MM.1S (cell line): ENCODE results near the gene RPN2.

Experiments used
- DNase-seq: peaks from one replicate; pipeline ENCODE4 v3.0.0-alpha.2; 2015
- H2AFZ ChIP-seq: fragments of 300-600 bp; sonication (generic); 2 replicates; pipeline ENCODE4 v1.6.0; 2016; ENCODE audit warnings: antibody characterized with exemption, low read length
- H3F3A ChIP-seq: fragments of 300-600 bp; sonication (generic); 2 replicates; pipeline ENCODE4 v1.6.1; 2016; ENCODE audit warnings: mild to moderate bottlenecking, antibody characterized with exemption, low read length, moderate library complexity, mixed read lengths; ENCODE audit not compliant: insufficient read depth
- H3K27ac ChIP-seq: fragments of 300-600 bp; sonication (generic); 2 replicates; pipeline ENCODE4 v1.5.1; 2016; ENCODE audit warnings: mild to moderate bottlenecking, low read length
- H3K27me3 ChIP-seq: fragments of 300-600 bp; sonication (generic); replicated peaks from 2 replicates; pipeline ENCODE4 v1.6.0; 2016; ENCODE audit warnings: low read length; ENCODE audit not compliant: insufficient read depth
- H3K36me3 ChIP-seq: fragments of 300-600 bp; sonication (generic); replicated peaks from 2 replicates; pipeline ENCODE4 v1.6.1; 2016; ENCODE audit warnings: mild to moderate bottlenecking, low read length, mixed read lengths; ENCODE audit not compliant: insufficient read depth
- H3K4me1 ChIP-seq: fragments of 300-600 bp; sonication (generic); 2 replicates; pipeline ENCODE4 v1.6.1; 2016; ENCODE audit warnings: low read length, mixed read lengths
- H3K4me2 ChIP-seq: fragments of 300-600 bp; sonication (generic); 2 replicates; pipeline ENCODE4 v1.6.0; 2016; ENCODE audit warnings: low read depth, low read length
- H3K4me3 ChIP-seq: fragments of 300-600 bp; sonication (generic); 2 replicates; pipeline ENCODE4 v1.5.1; 2016; ENCODE audit warnings: low read length, mixed read lengths
- H3K79me2 ChIP-seq: fragments of 300-600 bp; sonication (generic); 2 replicates; pipeline ENCODE4 v1.6.1; 2016; ENCODE audit warnings: mixed run types, low read length, mixed read lengths
- H3K9ac ChIP-seq: fragments of 300-600 bp; sonication (generic); 2 replicates; pipeline ENCODE4 v1.6.1; 2016; ENCODE audit warnings: low read length, mixed read lengths
- H3K9me2 ChIP-seq: fragments of 300-600 bp; sonication (generic); replicated peaks from 2 replicates; pipeline ENCODE4 v1.6.1; 2016; ENCODE audit warnings: mild to moderate bottlenecking, low read length, mixed read lengths; ENCODE audit not compliant: insufficient read depth
- H3K9me3 ChIP-seq: fragments of 300-600 bp; sonication (generic); replicated peaks from 2 replicates; pipeline ENCODE4 v1.6.1; 2016; ENCODE audit warnings: mild to moderate bottlenecking, low read length, mixed read lengths; ENCODE audit not compliant: insufficient read depth
- H4K20me1 ChIP-seq: fragments of 300-600 bp; sonication (generic); 2 replicates; pipeline ENCODE4 v1.6.1; 2016; ENCODE audit warnings: mild to moderate bottlenecking, low read length, moderate library complexity, mixed read lengths; ENCODE audit not compliant: insufficient read depth
- EZH2 ChIP-seq: fragments of 300-600 bp; sonication (generic); optimal IDR thresholded peaks from 2 replicates; pipeline ENCODE3; 2017; ENCODE audit warnings: low read depth, mild to moderate bottlenecking, antibody characterized with exemption, low read length, mixed read lengths
- EZH2phosphoT487 ChIP-seq: fragments of 300-600 bp; sonication (generic); IDR thresholded peaks from 2 replicates; pipeline ENCODE4 v1.6.1; 2018; ENCODE audit warnings: antibody characterized with exemption, low read length
- TF ChIP-seq, protein P1 (sequence below): fragments of 300-600 bp; sonication (generic); IDR thresholded peaks from 2 replicates; pipeline ENCODE4 v1.5.1; 2016; ENCODE audit warnings: antibody characterized with exemption, low read length, mixed read lengths

Gene RPN2

DNA sequence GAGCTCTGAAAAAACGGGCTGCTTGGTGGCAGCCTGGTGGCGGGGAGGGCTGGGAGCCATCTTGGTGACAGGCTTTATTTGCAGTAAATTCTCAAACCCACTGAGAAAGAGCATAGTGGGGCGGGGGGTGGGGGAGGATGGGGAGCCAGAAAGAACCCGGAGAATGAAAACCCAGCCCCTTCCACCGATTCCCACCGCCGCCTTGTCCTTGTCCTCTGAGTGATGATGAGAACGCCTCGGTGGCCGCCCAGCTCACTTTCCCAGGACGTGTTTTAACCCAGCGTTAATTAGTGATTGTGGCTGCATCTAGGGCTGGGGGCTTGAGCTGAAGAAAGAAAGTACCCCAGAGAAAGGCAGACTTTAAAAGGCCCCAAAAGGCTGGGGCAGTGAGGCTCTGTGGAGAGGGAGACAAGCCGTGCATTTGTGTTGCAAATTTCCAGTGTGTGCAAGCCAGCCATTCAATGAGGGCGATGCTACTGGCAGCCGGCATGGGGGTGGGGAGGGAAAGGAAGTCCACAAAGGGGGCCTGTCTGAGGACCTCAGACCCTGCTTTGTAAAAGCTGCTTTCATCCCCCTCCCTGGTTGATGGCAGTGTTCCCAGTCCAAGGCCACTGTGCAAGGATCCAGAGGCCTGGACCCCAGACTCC is 88.7 kb downstream of the RPN2 start:
- H3K4me2 ChIP-seq, result no peak overlapping the region
- H3K4me3 ChIP-seq, result no peak overlapping the region
- H3F3A ChIP-seq, result no peaks in the 10 kb centered on the region
- H3K27me3 ChIP-seq, result no peaks in the 10 kb centered on the region
- no peaks in the 10 kb centered on the region for H3K9me3 ChIP-seq
- TF ChIP-seq EZH2, result no peak
- TF ChIP-seq, protein P1, sequence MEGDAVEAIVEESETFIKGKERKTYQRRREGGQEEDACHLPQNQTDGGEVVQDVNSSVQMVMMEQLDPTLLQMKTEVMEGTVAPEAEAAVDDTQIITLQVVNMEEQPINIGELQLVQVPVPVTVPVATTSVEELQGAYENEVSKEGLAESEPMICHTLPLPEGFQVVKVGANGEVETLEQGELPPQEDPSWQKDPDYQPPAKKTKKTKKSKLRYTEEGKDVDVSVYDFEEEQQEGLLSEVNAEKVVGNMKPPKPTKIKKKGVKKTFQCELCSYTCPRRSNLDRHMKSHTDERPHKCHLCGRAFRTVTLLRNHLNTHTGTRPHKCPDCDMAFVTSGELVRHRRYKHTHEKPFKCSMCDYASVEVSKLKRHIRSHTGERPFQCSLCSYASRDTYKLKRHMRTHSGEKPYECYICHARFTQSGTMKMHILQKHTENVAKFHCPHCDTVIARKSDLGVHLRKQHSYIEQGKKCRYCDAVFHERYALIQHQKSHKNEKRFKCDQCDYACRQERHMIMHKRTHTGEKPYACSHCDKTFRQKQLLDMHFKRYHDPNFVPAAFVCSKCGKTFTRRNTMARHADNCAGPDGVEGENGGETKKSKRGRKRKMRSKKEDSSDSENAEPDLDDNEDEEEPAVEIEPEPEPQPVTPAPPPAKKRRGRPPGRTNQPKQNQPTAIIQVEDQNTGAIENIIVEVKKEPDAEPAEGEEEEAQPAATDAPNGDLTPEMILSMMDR, result no peak
- no peak for DNase-seq
- no peak overlapping the region for H3K27ac ChIP-seq
- H3K4me1 ChIP-seq, result 0 out of 2 replicates have a peak, but pooled peaks cover 7% of the 10 kb centered on the region
- no peaks in the 10 kb centered on the region for H3K36me3 ChIP-seq
- no peaks in the 10 kb centered on the region for H3K9me2 ChIP-seq
- no peak overlapping the region for H2AFZ ChIP-seq
- H3K79me2 ChIP-seq, result no peaks in the 10 kb centered on the region
- H3K9ac ChIP-seq, result no peak overlapping the region
- H4K20me1 ChIP-seq, result no peaks in the 10 kb centered on the region

DNA sequence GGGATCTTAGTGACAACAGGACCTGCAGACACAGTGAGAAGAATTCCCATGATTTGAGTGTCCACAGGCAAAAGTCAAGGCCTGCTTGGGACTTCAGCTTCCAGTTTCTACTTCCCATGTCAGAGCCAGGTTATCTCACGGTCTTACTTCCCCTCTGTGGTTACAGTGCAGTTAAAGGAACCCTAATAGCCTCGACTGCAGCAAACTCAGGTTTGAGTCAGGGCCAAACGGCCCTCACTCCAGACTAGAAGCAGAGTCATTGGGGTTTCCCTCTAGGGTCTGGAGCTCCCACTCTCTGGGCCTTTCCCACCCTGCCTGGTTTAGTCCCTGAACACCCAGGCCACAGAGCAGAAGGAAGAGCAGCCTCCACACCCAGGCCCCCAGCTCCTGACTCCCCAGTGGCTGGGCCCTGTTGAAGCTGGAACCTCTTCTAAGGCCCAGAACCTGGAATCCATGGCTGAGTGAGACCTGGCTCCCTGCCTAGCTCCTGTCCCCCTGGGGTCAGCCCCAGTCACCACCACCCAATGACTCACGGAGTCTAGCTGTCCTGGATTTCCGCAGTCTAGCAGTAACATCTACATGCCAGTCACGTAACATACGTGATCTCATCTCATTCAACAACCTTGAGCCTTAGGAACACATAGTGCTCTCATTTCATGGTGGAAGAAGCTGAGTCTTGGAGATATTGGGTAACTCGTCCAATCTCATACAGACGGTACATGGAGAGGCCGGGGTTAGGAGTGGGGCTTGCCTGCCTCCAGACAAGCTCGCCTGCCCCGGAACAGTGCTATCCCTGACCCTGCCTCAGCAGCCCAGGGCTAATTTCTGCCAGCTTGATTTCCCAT is 91.7 kb downstream of the RPN2 start:
- H2AFZ ChIP-seq, result 0 out of 2 replicates have a peak overlapping the region, but pooled peaks have one; percentile 52
- no peaks in the 10 kb centered on the region for H3F3A ChIP-seq
- no peaks in the 10 kb centered on the region for H3K9me2 ChIP-seq
- no peak for DNase-seq
- no peak overlapping the region for H3K4me2 ChIP-seq
- H3K27me3 ChIP-seq, result no peaks in the 10 kb centered on the region
- no peak overlapping the region for H3K4me3 ChIP-seq
- no peak overlapping the region for H3K27ac ChIP-seq
- no peaks in the 10 kb centered on the region for H4K20me1 ChIP-seq
- H3K9ac ChIP-seq, result no peak overlapping the region
- H3K79me2 ChIP-seq, result no peaks in the 10 kb centered on the region
- H3K9me3 ChIP-seq, result no peaks in the 10 kb centered on the region
- 0 out of 2 replicates have a peak, but pooled peaks cover 7% of the 10 kb centered on the region for H3K4me1 ChIP-seq
- TF ChIP-seq, protein P1, result no peak
- no peak for TF ChIP-seq EZH2
- TF ChIP-seq EZH2phosphoT487, result no peak
- no peaks in the 10 kb centered on the region for H3K36me3 ChIP-seq

DNA sequence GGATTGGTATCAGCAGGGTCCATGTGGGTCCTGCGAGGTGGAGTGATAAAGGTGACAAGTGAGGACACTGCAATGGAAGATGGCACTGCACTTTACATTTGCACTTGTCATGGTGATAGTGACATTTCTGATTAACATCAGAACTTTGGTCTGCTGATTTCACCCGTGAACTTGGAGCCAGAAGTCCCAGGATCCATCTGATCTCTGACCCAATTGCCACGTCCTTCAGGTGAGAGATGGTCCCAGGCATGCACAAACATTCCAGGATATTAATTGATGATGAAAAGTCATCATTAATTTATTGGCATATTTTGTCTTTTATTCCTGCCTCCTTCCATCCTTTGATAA is 92.3 kb downstream of the RPN2 start:
- no peaks in the 10 kb centered on the region for H3K9me3 ChIP-seq
- H2AFZ ChIP-seq, result no peak overlapping the region
- H3K27me3 ChIP-seq, result no peaks in the 10 kb centered on the region
- no peaks in the 10 kb centered on the region for H3K36me3 ChIP-seq
- no peak overlapping the region for H3K4me3 ChIP-seq
- H3K9ac ChIP-seq, result no peak overlapping the region
- H3K27ac ChIP-seq, result no peak overlapping the region
- H4K20me1 ChIP-seq, result no peaks in the 10 kb centered on the region
- no peak overlapping the region for H3K4me2 ChIP-seq
- no peaks in the 10 kb centered on the region for H3K9me2 ChIP-seq
- H3K4me1 ChIP-seq, result 0 out of 2 replicates have a peak, but pooled peaks cover 7% of the 10 kb centered on the region
- TF ChIP-seq EZH2phosphoT487, result no peak
- TF ChIP-seq EZH2, result no peak
- TF ChIP-seq, protein P1, result no peak
- H3F3A ChIP-seq, result no peaks in the 10 kb centered on the region
- no peaks in the 10 kb centered on the region for H3K79me2 ChIP-seq
- DNase-seq, result no peak
